GM12878 (cell line): ENCODE results near the gene OMG. TPM values are rescaled to one million over a fixed set of nuclear protein-coding genes. Genes with fewer than 3 reads are reported as not detected.

Source experiments
- BMI1 ChIP-seq: fragments of 450-650 bp; IDR thresholded peaks from 2 replicates; pipeline ENCODE4 v1.6.1; 2016; ENCODE audit warnings: mild to moderate bottlenecking, moderate library complexity, borderline replicate concordance
- BRCA1 ChIP-seq: IDR thresholded peaks from 2 replicates; pipeline ENCODE4 v1.6.1; 2011; ENCODE audit warnings: low read depth, low read length, improper control_type of control experiment
- CREM ChIP-seq: IDR thresholded peaks from 2 replicates; pipeline ENCODE4 v1.6.1; 2014; ENCODE audit warnings: antibody characterized with exemption, low read depth
- ETV6 ChIP-seq, 2 experiments: fragments of 450-650 bp in 1 of 2; IDR thresholded peaks in 1 of 2; conservative IDR thresholded peaks in 1 of 2; 2 replicates each; pipeline ENCODE4 v1.6.1; 2014; ENCODE audit warnings: antibody characterized with exemption in 1 of 2, borderline replicate concordance in 1 of 2, low read depth in 1 of 2, mild to moderate bottlenecking in 1 of 2, moderate library complexity in 1 of 2
- HCFC1 ChIP-seq: fragments of 150-350 bp; IDR thresholded peaks from 2 replicates; pipeline ENCODE4 v1.6.1; 2014; ENCODE audit warnings: low read length
- HDAC6 ChIP-seq: fragments of 200-600 bp; sonication (generic); IDR thresholded peaks from one replicate; pipeline ENCODE4 v1.8.0; 2017; ENCODE audit warnings: antibody characterized with exemption; ENCODE audit not compliant: unreplicated experiment
- IKZF1 ChIP-seq: fragments of 450-650 bp; conservative IDR thresholded peaks from 2 replicates; pipeline ENCODE4 v1.6.1; 2017; ENCODE audit warnings: antibody characterized with exemption, mild to moderate bottlenecking
- KAT2A ChIP-seq: conservative IDR thresholded peaks from 2 replicates; pipeline ENCODE4 v1.6.1; 2011; ENCODE audit warnings: low read depth, low read length; ENCODE audit not compliant: control insufficient read depth
- KLF5 ChIP-seq: fragments of 450-650 bp; IDR thresholded peaks from 2 replicates; pipeline ENCODE4 v1.6.1; 2014; ENCODE audit warnings: mild to moderate bottlenecking; ENCODE audit not compliant: partially characterized antibody
- POU2F2 ChIP-seq: IDR thresholded peaks from 3 replicates; pipeline ENCODE4 v1.6.1; 2011; ENCODE audit warnings: low read depth, mild to moderate bottlenecking, low read length, borderline replicate concordance
- RELB ChIP-seq: fragments of 450-650 bp; IDR thresholded peaks from 2 replicates; pipeline ENCODE4 v1.6.1; 2017; ENCODE audit warnings: low read depth, mild to moderate bottlenecking, moderate library complexity
- SKIL ChIP-seq: fragments of 450-650 bp; IDR thresholded peaks from 2 replicates; pipeline ENCODE4 v1.6.1; 2017; ENCODE audit warnings: mild to moderate bottlenecking, low read depth, inconsistent platforms; ENCODE audit not compliant: poor library complexity, severe bottlenecking
- SPI1 ChIP-seq: IDR thresholded peaks from 2 replicates; pipeline ENCODE4 v1.6.1; 2011; ENCODE audit warnings: low read depth, mild to moderate bottlenecking, low read length, moderate library complexity, borderline replicate concordance; ENCODE audit not compliant: insufficient read depth
- STAT3 ChIP-seq: IDR thresholded peaks from 2 replicates; pipeline ENCODE4 v1.6.1; 2011; ENCODE audit warnings: low read depth, low read length, improper control_type of control experiment
- polyA plus RNA-seq, 11 experiments: library from polyadenylated mRNA; depleted of rRNA in 4 of 11; unstranded in 6 of 11; stranded (reverse) in 5 of 11; fragments of >200 nt; fragmentation: Nextera tagmentation in 4 of 11; fragmentation: Illumina TruSeq in 1 of 11; extraction: Ambion mirVana in 4 of 11; extraction: Trizol in 1 of 11; gene quantifications; 1 replicate in 1 of 11; 2 replicates in 10 of 11; pipeline versions ENCODE4 v1.2.1 to v1.2.3, GENCODE V29; 2011 to 2016; ENCODE audit warnings: inconsistent platforms in 2 of 11, missing spikeins in 2 of 11, low read depth in 1 of 11
- total RNA-seq, 4 experiments: library from RNA; depleted of rRNA in 3 of 4; stranded (reverse); fragments of >200 nt in 3 of 4; fragmentation: Illumina TruSeq in 1 of 4; extraction: Trizol in 1 of 4; gene quantifications; 2 replicates each; pipeline versions ENCODE4 v1.2.1 to v1.2.3, GENCODE V29; 2013 to 2021
- TF ChIP-seq, protein P1 (sequence below): fragments of 450-650 bp; IDR thresholded peaks from 2 replicates; pipeline ENCODE4 v1.6.1; 2016; ENCODE audit warnings: mild to moderate bottlenecking, moderate library complexity, borderline replicate concordance
- TF ChIP-seq, protein P2 (sequence below): IDR thresholded peaks from 2 replicates; pipeline ENCODE4 v1.6.1; 2012; ENCODE audit warnings: low read depth, low read length, improper control_type of control experiment
- TF ChIP-seq, protein P3 (sequence below): fragments of 450-650 bp; IDR thresholded peaks from 2 replicates; pipeline ENCODE4 v1.6.1; 2018; ENCODE audit warnings: mild to moderate bottlenecking, low read depth, moderate library complexity; ENCODE audit not compliant: partially characterized antibody

Gene OMG
- total and polyA plus RNA-seq, 10 of the 15 experiments (the other 5 are each of a cell fraction or from before 2014, with no cell fraction given) = 0.09 to 0.96 (median 0.26) TPM

- TF ChIP-seq RELB = 0 out of 2 replicates have a peak, but pooled peaks have one; percentile 21
- TF ChIP-seq, protein P1, sequence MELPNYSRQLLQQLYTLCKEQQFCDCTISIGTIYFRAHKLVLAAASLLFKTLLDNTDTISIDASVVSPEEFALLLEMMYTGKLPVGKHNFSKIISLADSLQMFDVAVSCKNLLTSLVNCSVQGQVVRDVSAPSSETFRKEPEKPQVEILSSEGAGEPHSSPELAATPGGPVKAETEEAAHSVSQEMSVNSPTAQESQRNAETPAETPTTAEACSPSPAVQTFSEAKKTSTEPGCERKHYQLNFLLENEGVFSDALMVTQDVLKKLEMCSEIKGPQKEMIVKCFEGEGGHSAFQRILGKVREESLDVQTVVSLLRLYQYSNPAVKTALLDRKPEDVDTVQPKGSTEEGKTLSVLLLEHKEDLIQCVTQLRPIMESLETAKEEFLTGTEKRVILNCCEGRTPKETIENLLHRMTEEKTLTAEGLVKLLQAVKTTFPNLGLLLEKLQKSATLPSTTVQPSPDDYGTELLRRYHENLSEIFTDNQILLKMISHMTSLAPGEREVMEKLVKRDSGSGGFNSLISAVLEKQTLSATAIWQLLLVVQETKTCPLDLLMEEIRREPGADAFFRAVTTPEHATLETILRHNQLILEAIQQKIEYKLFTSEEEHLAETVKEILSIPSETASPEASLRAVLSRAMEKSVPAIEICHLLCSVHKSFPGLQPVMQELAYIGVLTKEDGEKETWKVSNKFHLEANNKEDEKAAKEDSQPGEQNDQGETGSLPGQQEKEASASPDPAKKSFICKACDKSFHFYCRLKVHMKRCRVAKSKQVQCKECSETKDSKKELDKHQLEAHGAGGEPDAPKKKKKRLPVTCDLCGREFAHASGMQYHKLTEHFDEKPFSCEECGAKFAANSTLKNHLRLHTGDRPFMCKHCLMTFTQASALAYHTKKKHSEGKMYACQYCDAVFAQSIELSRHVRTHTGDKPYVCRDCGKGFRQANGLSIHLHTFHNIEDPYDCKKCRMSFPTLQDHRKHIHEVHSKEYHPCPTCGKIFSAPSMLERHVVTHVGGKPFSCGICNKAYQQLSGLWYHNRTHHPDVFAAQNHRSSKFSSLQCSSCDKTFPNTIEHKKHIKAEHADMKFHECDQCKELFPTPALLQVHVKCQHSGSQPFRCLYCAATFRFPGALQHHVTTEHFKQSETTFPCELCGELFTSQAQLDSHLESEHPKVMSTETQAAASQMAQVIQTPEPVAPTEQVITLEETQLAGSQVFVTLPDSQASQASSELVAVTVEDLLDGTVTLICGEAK = no peak
- TF ChIP-seq, protein P2, sequence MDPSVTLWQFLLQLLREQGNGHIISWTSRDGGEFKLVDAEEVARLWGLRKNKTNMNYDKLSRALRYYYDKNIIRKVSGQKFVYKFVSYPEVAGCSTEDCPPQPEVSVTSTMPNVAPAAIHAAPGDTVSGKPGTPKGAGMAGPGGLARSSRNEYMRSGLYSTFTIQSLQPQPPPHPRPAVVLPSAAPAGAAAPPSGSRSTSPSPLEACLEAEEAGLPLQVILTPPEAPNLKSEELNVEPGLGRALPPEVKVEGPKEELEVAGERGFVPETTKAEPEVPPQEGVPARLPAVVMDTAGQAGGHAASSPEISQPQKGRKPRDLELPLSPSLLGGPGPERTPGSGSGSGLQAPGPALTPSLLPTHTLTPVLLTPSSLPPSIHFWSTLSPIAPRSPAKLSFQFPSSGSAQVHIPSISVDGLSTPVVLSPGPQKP = no peak
- TF ChIP-seq HCFC1 = no peak
- TF ChIP-seq STAT3 = no peak
- peak; percentile 80 for TF ChIP-seq SPI1
- TF ChIP-seq ETV6 (conservative IDR thresholded peaks at IDR 0.05 in 1 of 2, IDR thresholded peaks at IDR 0.05 in 1 of 2; ENCODE audit: borderline replicate concordance in 1 of 2, low read depth in 1 of 2) = no peak
- no peak for TF ChIP-seq HDAC6
- peak; percentile 73 for TF ChIP-seq SKIL
- no peak for TF ChIP-seq KAT2A
- TF ChIP-seq IKZF1 = peak; percentile 47; the same call in 1 of the 2 replicates
- 0 out of 2 replicates have a peak, but pooled peaks have one; percentile 8 for TF ChIP-seq CREM
- TF ChIP-seq BRCA1 = no peak
- TF ChIP-seq BMI1 = no peak
- TF ChIP-seq KLF5 = no peak
- TF ChIP-seq, protein P3, sequence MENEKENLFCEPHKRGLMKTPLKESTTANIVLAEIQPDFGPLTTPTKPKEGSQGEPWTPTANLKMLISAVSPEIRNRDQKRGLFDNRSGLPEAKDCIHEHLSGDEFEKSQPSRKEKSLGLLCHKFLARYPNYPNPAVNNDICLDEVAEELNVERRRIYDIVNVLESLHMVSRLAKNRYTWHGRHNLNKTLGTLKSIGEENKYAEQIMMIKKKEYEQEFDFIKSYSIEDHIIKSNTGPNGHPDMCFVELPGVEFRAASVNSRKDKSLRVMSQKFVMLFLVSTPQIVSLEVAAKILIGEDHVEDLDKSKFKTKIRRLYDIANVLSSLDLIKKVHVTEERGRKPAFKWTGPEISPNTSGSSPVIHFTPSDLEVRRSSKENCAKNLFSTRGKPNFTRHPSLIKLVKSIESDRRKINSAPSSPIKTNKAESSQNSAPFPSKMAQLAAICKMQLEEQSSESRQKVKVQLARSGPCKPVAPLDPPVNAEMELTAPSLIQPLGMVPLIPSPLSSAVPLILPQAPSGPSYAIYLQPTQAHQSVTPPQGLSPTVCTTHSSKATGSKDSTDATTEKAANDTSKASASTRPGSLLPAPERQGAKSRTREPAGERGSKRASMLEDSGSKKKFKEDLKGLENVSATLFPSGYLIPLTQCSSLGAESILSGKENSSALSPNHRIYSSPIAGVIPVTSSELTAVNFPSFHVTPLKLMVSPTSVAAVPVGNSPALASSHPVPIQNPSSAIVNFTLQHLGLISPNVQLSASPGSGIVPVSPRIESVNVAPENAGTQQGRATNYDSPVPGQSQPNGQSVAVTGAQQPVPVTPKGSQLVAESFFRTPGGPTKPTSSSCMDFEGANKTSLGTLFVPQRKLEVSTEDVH = no peak
- TF ChIP-seq POU2F2 = no peak
Measured at GRCh38 chr17:31318298-31318801, 21.3 kb upstream of the OMG start (continued).
